K562 (cell line): ENCODE results near the gene TXNRD1. TPM values are rescaled to one million over a fixed set of nuclear protein-coding genes. Genes with fewer than 3 reads are reported as not detected.

Source experiments
- ATAC-seq: fragments of 200-7000 bp; cut with Tn5 transposase; 3 replicates; pipeline ENCODE4 v1.9.1; 2020; ENCODE audit warnings: moderate library complexity
- BruUV-seq: library from RNA; stranded (reverse); fragments of 400-500 nt; replicated peaks from 2 replicates; lab custom pipeline; 2021; lab: Mats Ljungman, UMichigan
- CTCF ChIA-PET: fragments of 300-600 bp; formaldehyde crosslinking; extraction: SDS; loops from one replicate; lab custom pipeline; 2021; ENCODE audit warnings: low intra/inter-chr PET ratio; lab: Yijun Ruan, JAX
- POLR2A ChIA-PET: fragments of 300-600, 350-650 bp; sonication (Branson Sonifier 250); formaldehyde crosslinking; extraction: SDS; loops from one replicate; lab custom pipeline; 2021; ENCODE audit warnings: antibody characterized with exemption, inconsistent platforms; lab: Yijun Ruan, JAX
- DNase-seq, 4 experiments: peaks; one replicate each; pipeline versions ENCODE4 v3.0.0 to v3.0.0-alpha.2; 2011 to 2018; ENCODE audit warnings: low spot score in 3 of 4, mixed read lengths in 3 of 4; ENCODE audit errors: extremely low read depth in 1 of 4
- FAIRE-seq: peaks from 2 replicates; lab custom pipeline; 2011; peaks lifted over from hg19 to GRCh38; lab: Jason Lieb, UNC
- H2AFZ ChIP-seq: 2 replicates; pipeline ENCODE4 v1.6.0; 2011; ENCODE audit warnings: low read depth, low read length, control low read depth, inconsistent platforms
- H3K27ac ChIP-seq: fragments of 200-600 bp; 3 replicates; pipeline ENCODE4 v1.8.0; 2011; ENCODE audit warnings: low read depth, mild to moderate bottlenecking, control low read depth, inconsistent platforms, low read length, moderate library complexity, mixed read lengths; ENCODE audit errors: extremely low read depth
- H3K27me3 ChIP-seq, 2 experiments: fragments of 300-600 bp in 1 of 2; 2 replicates in 1 of 2; 3 replicates in 1 of 2; pipeline versions ENCODE4 v1.6.0 to v1.8.0; 2011; ENCODE audit warnings: inconsistent platforms in 2 of 2, low read length in 2 of 2, mild to moderate bottlenecking in 1 of 2, mixed read lengths in 1 of 2, moderate library complexity in 1 of 2; ENCODE audit not compliant: control insufficient read depth in 2 of 2, insufficient read depth in 2 of 2
- H3K36me3 ChIP-seq: fragments of 300-600 bp; 3 replicates; pipeline ENCODE4 v1.8.0; 2011; ENCODE audit warnings: mild to moderate bottlenecking, low read length, inconsistent platforms; ENCODE audit not compliant: control insufficient read depth, insufficient read depth
- H3K4me1 ChIP-seq, 2 experiments: fragments of 200-600 bp in 1 of 2; replicated peaks in 1 of 2; 2 replicates in 1 of 2; 3 replicates in 1 of 2; pipeline versions ENCODE4 v1.5.1 to v1.8.0; 2011; ENCODE audit warnings: inconsistent platforms in 2 of 2, low read length in 2 of 2, mild to moderate bottlenecking in 1 of 2, mixed read lengths in 1 of 2, moderate library complexity in 1 of 2; ENCODE audit not compliant: control insufficient read depth in 2 of 2, insufficient read depth in 2 of 2
- H3K4me2 ChIP-seq: 2 replicates; pipeline ENCODE4 v1.6.1; 2011; ENCODE audit warnings: low read length, control low read depth, inconsistent platforms, mixed read lengths; ENCODE audit not compliant: insufficient read depth
- H3K4me3 ChIP-seq: fragments of 200-600 bp; sonication (generic), shearing (Covaris generic); 2 replicates; pipeline ENCODE4 v1.5.1; 2016; ENCODE audit warnings: control low read depth, inconsistent platforms
- H3K79me2 ChIP-seq: fragments of 200-600 bp; 3 replicates; pipeline ENCODE4 v1.8.0; 2011; ENCODE audit warnings: low read length, inconsistent platforms; ENCODE audit not compliant: control insufficient read depth, insufficient read depth
- H3K9ac ChIP-seq, 2 experiments: 2 replicates each; pipeline versions ENCODE4 v1.6.0 to v1.6.1; 2011; ENCODE audit warnings: low read depth in 2 of 2, low read length in 2 of 2, control low read depth in 1 of 2, inconsistent platforms in 1 of 2, mild to moderate bottlenecking in 1 of 2, mixed read lengths in 1 of 2; ENCODE audit not compliant: insufficient read depth in 1 of 2
- H3K9me1 ChIP-seq: one replicate; pipeline ENCODE4 v1.6.0; 2011; ENCODE audit warnings: inconsistent platforms, mild to moderate bottlenecking, low read length, moderate library complexity; ENCODE audit not compliant: control insufficient read depth, insufficient read depth
- H3K9me3 ChIP-seq: replicated peaks from 2 replicates; pipeline ENCODE4 v1.5.1; 2011; ENCODE audit warnings: low read depth, low read length, inconsistent platforms; ENCODE audit not compliant: control insufficient read depth, insufficient read depth
- H4K20me1 ChIP-seq: replicated peaks from 2 replicates; pipeline ENCODE4 v1.6.1; 2011; ENCODE audit warnings: low read length, inconsistent platforms, mixed read lengths; ENCODE audit not compliant: control insufficient read depth, insufficient read depth
- BCOR ChIP-seq: fragments of 450-650 bp; IDR thresholded peaks from 2 replicates; pipeline ENCODE4 v1.6.1; 2016
- CCAR2 ChIP-seq: fragments of 200-400 bp; formaldehyde crosslinking; IDR thresholded peaks from 2 replicates; pipeline ENCODE4 v1.6.1; 2017; ENCODE audit warnings: mild to moderate bottlenecking, low read depth, low read length
- MTF1 ChIP-seq: fragments of 250-450 bp; sonication (Bioruptor Pico); IDR thresholded peaks from 2 replicates; pipeline ENCODE4 v1.9.0; 2021; ENCODE audit warnings: moderate library complexity, mild to moderate bottlenecking, inconsistent platforms, borderline replicate concordance
- RBM25 ChIP-seq: fragments of 200-400 bp; formaldehyde crosslinking; IDR thresholded peaks from 2 replicates; pipeline ENCODE4 v1.6.1; 2018; ENCODE audit warnings: low read length, low read depth, moderate library complexity; ENCODE audit not compliant: severe bottlenecking
- ZNF436 ChIP-seq: fragments of 250-450, 450-650 bp; sonication (Bioruptor Pico); formaldehyde crosslinking; IDR thresholded peaks from 2 replicates; pipeline ENCODE4 v1.7.0; 2020; ENCODE audit warnings: mild to moderate bottlenecking
- WGBS: fragments of 100-300 bp; shearing (Covaris generic); methylation state at CpG from one replicate; pipeline ENCODE4 v1.1.6; 2016; ENCODE audit warnings: low coverage, mixed read lengths; ENCODE audit not compliant: insufficient coverage; ENCODE audit errors: missing lambda C conversion rate; 5-methylcytosine and 5-hydroxymethylcytosine counted together
- in situ Hi-C: fragments of 300-500 bp; cut with MboI; formaldehyde crosslinking; loops from 4 replicates; pipeline ENCODE4 v1.15.0; 2018; ENCODE audit warnings: inconsistent platforms, mixed read lengths
- intact Hi-C: fragments of 100-400 bp; cut with micrococcal nuclease; formaldehyde crosslinking; loops from 2 replicates; pipeline ENCODE4 v1.14.2; 2022
- polyA plus RNA-seq, 8 experiments: library from polyadenylated mRNA; depleted of rRNA in 4 of 8; stranded (reverse) in 5 of 8; unstranded in 3 of 8; fragments of >200 nt; fragmentation: Nextera tagmentation in 2 of 8; fragmentation: Illumina TruSeq in 1 of 8; extraction: Ambion mirVana in 2 of 8; extraction: Trizol in 1 of 8; gene quantifications; 2 replicates each; pipeline versions ENCODE4 v1.2.1 to v1.2.3, GENCODE V29; 2011 to 2014; ENCODE audit warnings: inconsistent platforms in 1 of 8, missing spikeins in 1 of 8
- total RNA-seq, 7 experiments: library from RNA; depleted of rRNA in 6 of 7; stranded (reverse); fragments of >200 nt in 6 of 7; fragmentation: Illumina TruSeq in 2 of 7; extraction: Trizol in 2 of 7; gene quantifications; 2 replicates each; pipeline versions ENCODE4 v1.2.1 to v1.2.3, GENCODE V29; 2011 to 2021; ENCODE audit warnings: low replicate concordance in 1 of 7
- TF ChIP-seq, protein P1 (sequence below): fragments of 450-650 bp; IDR thresholded peaks from 2 replicates; pipeline ENCODE4 v1.6.1; 2016; ENCODE audit warnings: low read depth, mild to moderate bottlenecking, moderate library complexity
- TF ChIP-seq, protein P2 (sequence below), 2 experiments: fragments of 450-650 bp in 1 of 2; sonication (generic) in 1 of 2; formaldehyde crosslinking in 1 of 2; IDR thresholded peaks in 1 of 2; conservative IDR thresholded peaks in 1 of 2; 2 replicates each; pipeline versions ENCODE4 v1.6.1 to v1.8.1; 2016 to 2023; ENCODE audit warnings: mild to moderate bottlenecking in 2 of 2, moderate library complexity in 2 of 2, inconsistent platforms in 1 of 2, missing genetic modification reagents in 1 of 2
- TF ChIP-seq, protein P3 (sequence below): sonication (generic); formaldehyde crosslinking; IDR thresholded peaks from 2 replicates; pipeline ENCODE4 v1.8.0; 2022; ENCODE audit warnings: mild to moderate bottlenecking, missing genetic modification reagents

TXNRD1 gene
- total and polyA plus RNA-seq, 9 of the 15 experiments (the other 6 are each of a cell fraction or from before 2014, with no cell fraction given) = 107 to 189 (median 146) TPM

DNA sequence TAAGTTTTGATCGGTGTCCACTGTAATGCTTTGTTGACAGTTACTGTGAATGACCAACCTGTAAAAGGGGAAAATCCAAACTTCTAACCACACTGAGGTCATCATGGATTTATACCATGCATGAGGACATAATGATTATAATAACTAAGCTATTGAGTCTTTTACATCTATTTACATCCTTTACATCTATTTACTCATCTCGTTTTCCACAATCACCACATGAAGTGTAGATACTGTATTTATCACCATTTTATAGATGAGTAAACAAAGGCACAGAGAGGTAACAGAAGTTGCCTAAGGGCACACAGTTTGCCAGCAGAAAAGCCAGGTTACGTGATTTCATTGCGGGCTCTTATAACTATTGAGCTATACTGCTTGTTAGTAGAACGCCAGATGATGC, 60.1 kb downstream of the TXNRD1 start:
- no peak overlapping the region for H3K9ac ChIP-seq
- no peak overlapping the region for H3K4me2 ChIP-seq
- CTCF ChIA-PET = no interaction called here
- H3K27ac ChIP-seq = no peak overlapping the region
- ATAC-seq = no peak
- no peaks in the 10 kb centered on the region for H3K9me1 ChIP-seq
- no peak overlapping the region for H3K4me3 ChIP-seq
- peaks cover 0 to 7% of the 10 kb centered on the region in 2 experiments; a peak in 3 of 5 replicates for H3K4me1 ChIP-seq
- H4K20me1 ChIP-seq = no peaks in the 10 kb centered on the region
- POLR2A ChIA-PET = interaction anchor here (0.6 to 5.4 kb wide), 5 partner anchors 12 to 89 kb away, joined by 3 to 60 read pairs (median 5); partner anchors contain the start of genes EID3 and TXNRD1
- no peaks in the 10 kb centered on the region for H3K9me3 ChIP-seq
- WGBS = 28% methylated on average over 5 of the region's 5 CpGs
- DNase-seq = no peak
- H3K27me3 ChIP-seq = no peaks in the 10 kb centered on the region
- peak; percentile 41; the same call in 1 of the 2 replicates for TF ChIP-seq BCOR
- TF ChIP-seq ZNF436 (CRISPR knock-in tag) = no peak
- TF ChIP-seq, protein P1, sequence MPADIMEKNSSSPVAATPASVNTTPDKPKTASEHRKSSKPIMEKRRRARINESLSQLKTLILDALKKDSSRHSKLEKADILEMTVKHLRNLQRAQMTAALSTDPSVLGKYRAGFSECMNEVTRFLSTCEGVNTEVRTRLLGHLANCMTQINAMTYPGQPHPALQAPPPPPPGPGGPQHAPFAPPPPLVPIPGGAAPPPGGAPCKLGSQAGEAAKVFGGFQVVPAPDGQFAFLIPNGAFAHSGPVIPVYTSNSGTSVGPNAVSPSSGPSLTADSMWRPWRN = no peak
- TF ChIP-seq, protein P2, sequence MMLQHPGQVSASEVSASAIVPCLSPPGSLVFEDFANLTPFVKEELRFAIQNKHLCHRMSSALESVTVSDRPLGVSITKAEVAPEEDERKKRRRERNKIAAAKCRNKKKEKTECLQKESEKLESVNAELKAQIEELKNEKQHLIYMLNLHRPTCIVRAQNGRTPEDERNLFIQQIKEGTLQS (IDR thresholded peaks at IDR 0.05) = peak; percentile 29; the same call in 1 of the 2 replicates
- TF ChIP-seq, protein P2 (CRISPR knock-in tag; conservative IDR thresholded peaks at IDR 0.05) = no peak
- no peak for TF ChIP-seq MTF1 (CRISPR knock-in tag)
- no peak for TF ChIP-seq CCAR2
- TF ChIP-seq RBM25 = peak; percentile 33
- TF ChIP-seq, protein P3, sequence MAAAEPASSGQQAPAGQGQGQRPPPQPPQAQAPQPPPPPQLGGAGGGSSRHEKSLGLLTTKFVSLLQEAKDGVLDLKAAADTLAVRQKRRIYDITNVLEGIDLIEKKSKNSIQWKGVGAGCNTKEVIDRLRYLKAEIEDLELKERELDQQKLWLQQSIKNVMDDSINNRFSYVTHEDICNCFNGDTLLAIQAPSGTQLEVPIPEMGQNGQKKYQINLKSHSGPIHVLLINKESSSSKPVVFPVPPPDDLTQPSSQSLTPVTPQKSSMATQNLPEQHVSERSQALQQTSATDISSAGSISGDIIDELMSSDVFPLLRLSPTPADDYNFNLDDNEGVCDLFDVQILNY (CRISPR knock-in tag) = no peak
- no TSS peak for BruUV-seq
- H3K79me2 ChIP-seq = no peaks in the 10 kb centered on the region
- H2AFZ ChIP-seq = peak overlapping the region; percentile 76
- FAIRE-seq = no peak
- H3K36me3 ChIP-seq = no peaks in the 10 kb centered on the region
- intact Hi-C loops = no loop called here
- in situ Hi-C loops = no loop called here
